ENCODE measurements around the gene AKAP1.

Gene AKAP1

GRCh38 chr17:57045868-57046704 lies 39.0 kb upstream of the AKAP1 start:
- no peak for DNase-seq (ENCODE audit: low read depth, low spot score)
- H3K4me3 ChIP-seq (ENCODE audit: insufficient read length, low read depth), result no peak overlapping the region
- TF ChIP-seq SUZ12 (IDR thresholded peaks at IDR 0.05; ENCODE audit: extremely low read depth, insufficient read depth, insufficient read length), result no peak
- no peak for TF ChIP-seq YY1 (IDR thresholded peaks at IDR 0.05; ENCODE audit: insufficient read depth, insufficient read length)
- no peak for TF ChIP-seq ZNF274 (IDR thresholded peaks at IDR 0.05; ENCODE audit: low read depth, low read length)

GRCh38 chr17:57046749-57047148 lies 38.3 kb upstream of the AKAP1 start:
- no peak overlapping the region for H3K4me3 ChIP-seq (ENCODE audit: insufficient read length, low read depth)
- H3K4me1 ChIP-seq (ENCODE audit: insufficient read depth, insufficient read length), result no peaks in the 10 kb centered on the region
- no peak for TF ChIP-seq ZNF274 (IDR thresholded peaks at IDR 0.05; ENCODE audit: low read depth, low read length)
- TF ChIP-seq SUZ12 (IDR thresholded peaks at IDR 0.05; ENCODE audit: extremely low read depth, insufficient read depth, insufficient read length), result no peak
- no peak for TF ChIP-seq YY1 (IDR thresholded peaks at IDR 0.05; ENCODE audit: insufficient read depth, insufficient read length)
- H3K27me3 ChIP-seq (ENCODE audit: insufficient read depth, insufficient read length), result no peaks in the 10 kb centered on the region
- no peak for DNase-seq (ENCODE audit: low read depth, low spot score)
- H3K9ac ChIP-seq (ENCODE audit: insufficient read length, low read depth), result no peak overlapping the region
- H3K36me3 ChIP-seq (ENCODE audit: insufficient read depth, insufficient read length, low read length), result no peaks in the 10 kb centered on the region
- no peaks in the 10 kb centered on the region for H3K9me3 ChIP-seq (ENCODE audit: insufficient read depth, low read length)

More at GRCh38 chr17:57045868-57046704, 39.0 kb upstream of the AKAP1 start:
- H3K9ac ChIP-seq (ENCODE audit: insufficient read length, low read depth), result no peak overlapping the region
- no peaks in the 10 kb centered on the region for H3K36me3 ChIP-seq (ENCODE audit: insufficient read depth, insufficient read length, low read length)
- no peaks in the 10 kb centered on the region for H3K4me1 ChIP-seq (ENCODE audit: insufficient read depth, insufficient read length)
- H3K9me3 ChIP-seq (ENCODE audit: insufficient read depth, low read length), result no peaks in the 10 kb centered on the region
- no peaks in the 10 kb centered on the region for H3K27me3 ChIP-seq (ENCODE audit: insufficient read depth, insufficient read length)

DNA sequence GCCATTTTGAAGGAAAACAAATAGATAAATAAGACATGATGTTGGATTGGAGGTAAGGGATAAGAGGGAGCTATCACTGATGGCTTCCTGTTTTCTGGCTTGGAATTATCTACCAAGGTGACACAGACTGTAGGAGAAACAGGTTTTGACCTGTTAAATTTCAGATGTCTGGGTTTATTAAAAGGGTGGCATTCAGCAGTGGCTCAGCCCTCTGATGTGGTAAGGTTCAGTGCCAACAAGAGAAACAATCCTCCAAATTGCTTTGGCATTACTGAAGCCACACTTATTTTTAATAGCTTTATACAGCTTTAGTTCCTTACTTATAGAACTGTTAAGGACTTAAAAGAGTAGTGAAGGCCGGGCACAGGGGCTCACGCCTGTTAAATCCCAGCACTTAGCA lies 37.0 kb upstream of the AKAP1 start:
- no peak for DNase-seq (ENCODE audit: low read depth, low spot score)
- H3K36me3 ChIP-seq (ENCODE audit: insufficient read depth, insufficient read length, low read length), result no peaks in the 10 kb centered on the region
- H3K9me3 ChIP-seq (ENCODE audit: insufficient read depth, low read length), result no peaks in the 10 kb centered on the region
- no peak for TF ChIP-seq SUZ12 (IDR thresholded peaks at IDR 0.05; ENCODE audit: extremely low read depth, insufficient read depth, insufficient read length)
- TF ChIP-seq ZNF274 (IDR thresholded peaks at IDR 0.05; ENCODE audit: low read depth, low read length), result no peak
- TF ChIP-seq YY1 (IDR thresholded peaks at IDR 0.05; ENCODE audit: insufficient read depth, insufficient read length), result no peak
- no peak overlapping the region for H3K4me3 ChIP-seq (ENCODE audit: insufficient read length, low read depth)
- H3K27me3 ChIP-seq (ENCODE audit: insufficient read depth, insufficient read length), result no peaks in the 10 kb centered on the region
- H3K9ac ChIP-seq (ENCODE audit: insufficient read length, low read depth), result no peak overlapping the region
- no peaks in the 10 kb centered on the region for H3K4me1 ChIP-seq (ENCODE audit: insufficient read depth, insufficient read length)

DNA sequence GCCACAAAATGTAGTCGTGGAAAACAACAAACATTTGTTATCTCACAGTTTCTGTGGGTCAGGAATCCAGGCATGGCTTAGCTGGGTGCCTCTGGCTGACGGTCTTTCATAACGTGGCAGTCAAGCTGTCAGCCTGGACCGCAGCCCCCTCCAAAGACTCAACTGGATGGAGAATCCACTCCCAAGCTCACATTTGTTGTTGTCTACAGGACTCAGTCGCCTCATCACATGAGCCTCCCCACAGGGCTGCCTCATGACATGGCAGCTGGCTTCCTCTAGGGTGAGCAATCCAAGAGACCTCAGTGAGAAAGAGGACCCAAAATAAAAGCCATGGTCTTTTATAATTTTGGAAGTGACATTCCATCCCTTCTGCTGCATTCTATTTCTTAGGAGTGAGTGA lies 34.7 kb upstream of the AKAP1 start:
- H3K36me3 ChIP-seq (ENCODE audit: insufficient read depth, insufficient read length, low read length), result no peaks in the 10 kb centered on the region
- H3K27me3 ChIP-seq (ENCODE audit: insufficient read depth, insufficient read length), result no peaks in the 10 kb centered on the region
- H3K4me3 ChIP-seq (ENCODE audit: insufficient read length, low read depth), result no peak overlapping the region
- H3K9me3 ChIP-seq (ENCODE audit: insufficient read depth, low read length), result no peaks in the 10 kb centered on the region
- H3K4me1 ChIP-seq (ENCODE audit: insufficient read depth, insufficient read length), result no peaks in the 10 kb centered on the region
- H3K9ac ChIP-seq (ENCODE audit: insufficient read length, low read depth), result no peak overlapping the region
- DNase-seq (ENCODE audit: low read depth, low spot score), result no peak
- TF ChIP-seq YY1 (IDR thresholded peaks at IDR 0.05; ENCODE audit: insufficient read depth, insufficient read length), result no peak
- TF ChIP-seq ZNF274 (IDR thresholded peaks at IDR 0.05; ENCODE audit: low read depth, low read length), result no peak
- no peak for TF ChIP-seq SUZ12 (IDR thresholded peaks at IDR 0.05; ENCODE audit: extremely low read depth, insufficient read depth, insufficient read length)

DNA sequence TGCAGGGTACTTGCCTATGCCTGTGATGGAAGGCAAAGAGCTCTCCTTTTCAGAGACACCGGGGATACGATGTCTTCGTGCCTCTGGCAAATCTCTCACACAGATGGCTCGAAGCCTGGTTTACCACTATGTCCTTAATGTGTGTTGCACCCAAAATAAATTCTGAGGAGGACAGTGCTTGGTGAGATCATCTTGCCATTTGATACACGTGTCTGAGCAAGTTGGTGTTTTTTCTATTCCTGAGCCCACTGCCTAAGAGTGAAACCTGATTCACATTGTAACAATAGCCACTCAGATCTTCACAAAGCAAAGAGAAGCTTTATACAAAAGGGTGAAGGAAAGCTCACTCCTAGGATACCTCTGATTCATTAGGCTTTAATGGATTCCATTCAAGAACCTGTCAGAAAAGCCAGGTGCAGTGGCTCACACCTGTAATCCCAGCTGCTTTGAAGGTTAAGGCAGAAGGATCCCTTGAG lies 33.1 kb upstream of the AKAP1 start:
- H3K36me3 ChIP-seq (ENCODE audit: insufficient read depth, insufficient read length, low read length), result no peaks in the 10 kb centered on the region
- no peaks in the 10 kb centered on the region for H3K27me3 ChIP-seq (ENCODE audit: insufficient read depth, insufficient read length)
- no peak for TF ChIP-seq SUZ12 (IDR thresholded peaks at IDR 0.05; ENCODE audit: extremely low read depth, insufficient read depth, insufficient read length)
- TF ChIP-seq YY1 (IDR thresholded peaks at IDR 0.05; ENCODE audit: insufficient read depth, insufficient read length), result no peak
- no peak for TF ChIP-seq ZNF274 (IDR thresholded peaks at IDR 0.05; ENCODE audit: low read depth, low read length)
- DNase-seq (ENCODE audit: low read depth, low spot score), result no peak
- no peak overlapping the region for H3K9ac ChIP-seq (ENCODE audit: insufficient read length, low read depth)
- H3K4me3 ChIP-seq (ENCODE audit: insufficient read length, low read depth), result no peak overlapping the region
- H3K9me3 ChIP-seq (ENCODE audit: insufficient read depth, low read length), result no peaks in the 10 kb centered on the region
- H3K4me1 ChIP-seq (ENCODE audit: insufficient read depth, insufficient read length), result no peaks in the 10 kb centered on the region

DNA sequence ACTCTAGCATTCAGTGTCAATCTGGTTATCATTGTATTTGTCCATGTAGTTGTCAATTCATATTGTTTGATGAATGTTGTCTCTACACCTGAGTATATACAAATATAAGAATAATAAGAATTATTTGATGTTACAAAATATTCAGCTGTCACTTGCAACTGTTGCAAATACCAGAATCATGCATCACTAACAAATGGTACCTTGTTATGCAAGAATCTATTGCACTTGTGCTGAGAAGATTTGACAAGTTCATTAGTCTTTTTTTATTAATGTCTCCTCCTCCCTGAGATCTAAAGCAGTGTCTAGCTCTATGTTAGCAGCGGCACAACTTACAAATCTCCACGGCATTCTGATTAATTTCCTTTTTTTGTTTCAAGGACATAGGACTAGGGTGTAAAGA lies 22.2 kb upstream of the AKAP1 start:
- TF ChIP-seq ZNF274 (IDR thresholded peaks at IDR 0.05; ENCODE audit: low read depth, low read length) (no peak), YY1 (IDR thresholded peaks at IDR 0.05; ENCODE audit: insufficient read depth, insufficient read length) (no peak), SUZ12 (IDR thresholded peaks at IDR 0.05; ENCODE audit: extremely low read depth, insufficient read depth, insufficient read length) (no peak)
- Histone ChIP-seq H3K4me3 (ENCODE audit: insufficient read length, low read depth) (no peak overlapping the region), H3K9ac (ENCODE audit: insufficient read length, low read depth) (no peak overlapping the region), H3K9me3 (ENCODE audit: insufficient read depth, low read length) (no peaks in the 10 kb centered on the region), H3K4me1 (ENCODE audit: insufficient read depth, insufficient read length) (no peaks in the 10 kb centered on the region), H3K36me3 (ENCODE audit: insufficient read depth, insufficient read length, low read length) (no peaks in the 10 kb centered on the region), H3K27me3 (ENCODE audit: insufficient read depth, insufficient read length) (no peaks in the 10 kb centered on the region)
- DNase-seq (ENCODE audit: low read depth, low spot score), result no peak

DNA sequence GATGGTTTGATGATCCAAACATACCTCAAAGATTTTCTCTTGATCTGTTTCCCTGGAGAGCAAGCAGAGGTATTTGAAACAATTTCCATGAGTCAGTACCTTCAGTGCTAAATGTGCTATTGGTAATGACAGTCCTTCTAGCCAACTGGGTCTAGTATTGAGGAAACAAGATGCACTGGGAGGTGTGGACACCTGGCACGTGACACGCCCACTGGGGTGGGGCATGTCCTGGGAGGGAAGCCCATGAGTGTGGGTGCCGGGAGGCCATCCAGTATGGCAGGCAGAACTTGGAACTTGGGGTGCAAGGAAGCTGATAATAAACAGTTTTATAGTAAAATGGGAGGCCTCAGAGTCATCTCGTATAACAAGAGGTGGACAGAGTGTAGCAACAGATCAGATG lies 17.9 kb upstream of the AKAP1 start:
- H3K9me3 ChIP-seq (ENCODE audit: insufficient read depth, low read length), result no peaks in the 10 kb centered on the region
- no peak overlapping the region for H3K9ac ChIP-seq (ENCODE audit: insufficient read length, low read depth)
- TF ChIP-seq ZNF274 (IDR thresholded peaks at IDR 0.05; ENCODE audit: low read depth, low read length) (no peak), SUZ12 (IDR thresholded peaks at IDR 0.05; ENCODE audit: extremely low read depth, insufficient read depth, insufficient read length) (no peak), YY1 (IDR thresholded peaks at IDR 0.05; ENCODE audit: insufficient read depth, insufficient read length) (no peak)
- H3K36me3 ChIP-seq (ENCODE audit: insufficient read depth, insufficient read length, low read length), result no peaks in the 10 kb centered on the region
- no peaks in the 10 kb centered on the region for H3K4me1 ChIP-seq (ENCODE audit: insufficient read depth, insufficient read length)
- H3K27me3 ChIP-seq (ENCODE audit: insufficient read depth, insufficient read length), result no peaks in the 10 kb centered on the region
- DNase-seq (ENCODE audit: low read depth, low spot score), result no peak
- H3K4me3 ChIP-seq (ENCODE audit: insufficient read length, low read depth), result no peak overlapping the region

Measured in NT2/D1 (cell line).